Activated T-helper 17 cell treated with anti-CD3 and anti-CD28 coated beads, Interleukin-2, amount 50 U/mL, for 72 hours (primary cell): ENCODE results near the gene CORO2A. TPM values are rescaled to one million over a fixed set of nuclear protein-coding genes. Genes with fewer than 3 reads are reported as not detected.
"Not testable (repeated sequence)": the region's sequence is repeated elsewhere in the genome, so short reads cannot be mapped to it uniquely, and the experiment has no call there.

Source experiments
- ATAC-seq: fragments of 150-1000 bp; cut with Tn5 transposase; replicated peaks from 2 replicates; pipeline ENCODE4 v1.10.0; 2021; ENCODE audit warnings: mild to moderate bottlenecking, moderate library complexity
- H3K27ac Mint-ChIP-seq: one replicate; pipeline ENCODE4 v1.8.0; 2022; ENCODE audit warnings: mixed read lengths
- H3K27me3 Mint-ChIP-seq: one replicate; pipeline ENCODE4 v1.8.0; 2022; ENCODE audit warnings: mixed read lengths
- H3K36me3 Mint-ChIP-seq: one replicate; pipeline ENCODE4 v1.8.0; 2022; ENCODE audit warnings: low read depth, mild to moderate bottlenecking, mixed read lengths
- H3K4me1 Mint-ChIP-seq: one replicate; pipeline ENCODE4 v1.8.0; 2022; ENCODE audit warnings: mixed read lengths
- H3K4me3 Mint-ChIP-seq: one replicate; pipeline ENCODE4 v1.8.0; 2022; ENCODE audit warnings: mild to moderate bottlenecking, mixed read lengths
- H3K9me3 Mint-ChIP-seq: one replicate; pipeline ENCODE4 v1.8.0; 2022; ENCODE audit warnings: mixed read lengths
- total RNA-seq, 2 donors: library from RNA; stranded (reverse); gene quantifications; one replicate each; pipeline ENCODE4 v1.2.3, GENCODE V29; 2022

The CORO2A gene
- total RNA-seq, 2 donors from 2014 or later = 9.9 to 18.2 TPM

GRCh38 chr9:98101416-98101815 is 91.0 kb downstream of the CORO2A start:
- H3K36me3 Mint-ChIP-seq = peaks cover 63% of the 10 kb centered on the region
- peak overlapping the region; percentile 81 for H3K27ac Mint-ChIP-seq
- no peak for ATAC-seq
- H3K9me3 Mint-ChIP-seq = no peaks in the 10 kb centered on the region
- H3K4me3 Mint-ChIP-seq = peak overlapping the region; percentile 83
- no peaks in the 10 kb centered on the region for H3K27me3 Mint-ChIP-seq
- H3K4me1 Mint-ChIP-seq = peaks cover 52% of the 10 kb centered on the region

- Mint-ChIP-seq H3K36me3 (peaks cover 60% of the 10 kb centered on the region), H3K27me3 (no peaks in the 10 kb centered on the region), H3K4me1 (peaks cover 47% of the 10 kb centered on the region), H3K9me3 (no peaks in the 10 kb centered on the region), H3K27ac (peak overlapping the region; percentile 95), H3K4me3 (peak overlapping the region; percentile 83)
- ATAC-seq = no peak
Observed at GRCh38 chr9:98100456-98100855, 92.0 kb downstream of the CORO2A start.

DNA sequence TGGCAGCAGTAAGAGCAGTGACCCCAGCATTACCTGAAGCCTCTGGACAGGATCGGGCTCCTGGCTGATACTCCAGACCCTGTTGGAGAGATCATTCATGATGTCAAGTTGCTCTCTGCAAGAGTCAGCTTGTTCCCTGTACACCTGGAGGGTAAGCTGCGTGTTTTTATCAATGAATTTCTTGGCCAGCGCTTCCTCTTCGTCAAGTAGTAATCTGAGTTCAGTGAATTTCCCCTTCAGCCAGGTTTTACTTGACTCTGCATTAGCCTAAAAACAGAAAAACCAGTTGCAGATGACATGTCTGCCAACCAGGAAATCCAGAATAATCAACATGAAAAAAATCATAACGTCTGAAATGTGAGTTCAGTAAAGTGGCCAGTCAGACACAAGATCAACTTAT is 92.5 kb downstream of the CORO2A start:
- Mint-ChIP-seq H3K36me3 (peaks cover 62% of the 10 kb centered on the region), H3K4me1 (peaks cover 45% of the 10 kb centered on the region), H3K4me3 (peak overlapping the region; percentile 83), H3K9me3 (no peaks in the 10 kb centered on the region), H3K27me3 (no peaks in the 10 kb centered on the region), H3K27ac (peak overlapping the region; percentile 95)
- ATAC-seq = no peak

DNA sequence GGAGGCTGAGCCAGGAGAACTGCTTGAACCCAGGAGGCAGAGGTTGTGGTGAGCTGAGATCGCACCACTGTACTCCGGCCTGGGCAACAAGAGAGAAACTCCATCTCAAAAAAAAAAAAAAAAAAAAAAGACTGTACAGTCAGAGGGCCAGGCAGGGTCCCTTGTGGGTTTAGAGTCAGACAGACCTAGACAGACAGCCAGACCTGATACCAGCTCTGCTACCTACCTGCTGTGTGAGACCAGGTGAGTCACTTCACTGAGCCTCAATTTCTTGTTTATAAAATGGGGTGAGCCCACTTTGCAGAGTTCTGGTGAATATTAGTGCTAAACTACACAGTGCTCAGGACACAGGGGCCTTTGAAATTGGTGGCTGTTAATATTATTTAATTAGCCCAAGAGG is 93.1 kb downstream of the CORO2A start:
- no peaks in the 10 kb centered on the region for H3K27me3 Mint-ChIP-seq
- H3K27ac Mint-ChIP-seq = peak overlapping the region; percentile 95
- peaks cover 63% of the 10 kb centered on the region for H3K36me3 Mint-ChIP-seq
- no peaks in the 10 kb centered on the region for H3K9me3 Mint-ChIP-seq
- H3K4me1 Mint-ChIP-seq = peaks cover 43% of the 10 kb centered on the region
- no peak for ATAC-seq
- H3K4me3 Mint-ChIP-seq = peak overlapping the region; percentile 83

DNA sequence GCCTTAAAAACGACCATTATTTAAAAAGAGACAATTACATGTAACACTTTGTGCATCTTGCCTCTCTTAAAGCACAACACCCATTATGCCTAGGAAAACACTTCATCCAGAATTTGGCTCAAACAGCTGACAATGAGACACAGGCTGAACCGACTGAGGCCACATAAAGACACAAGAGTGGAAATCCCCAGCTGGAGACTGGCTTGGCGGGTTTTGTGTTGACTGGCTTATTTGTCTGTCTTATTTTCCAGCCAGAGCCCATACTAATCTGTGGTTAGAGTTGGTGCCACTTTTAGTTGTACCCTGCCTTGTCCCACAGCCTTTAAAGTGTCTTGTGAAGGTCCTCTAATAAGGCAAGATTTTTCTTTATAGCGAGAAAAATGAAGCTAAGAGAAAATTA is 94.6 kb downstream of the CORO2A start:
- Mint-ChIP-seq H3K27me3 (no peaks in the 10 kb centered on the region), H3K9me3 (no peaks in the 10 kb centered on the region), H3K4me3 (peak overlapping the region; percentile 83), H3K36me3 (peaks cover 69% of the 10 kb centered on the region), H3K4me1 (peaks cover 42% of the 10 kb centered on the region), H3K27ac (peak overlapping the region; percentile 91)
- peak; percentile 64 for ATAC-seq

- no peak for ATAC-seq
- Mint-ChIP-seq H3K9me3 (no peaks in the 10 kb centered on the region), H3K27ac (peak overlapping the region; percentile 91), H3K4me3 (no peak overlapping the region), H3K27me3 (no peaks in the 10 kb centered on the region), H3K4me1 (peaks cover 39% of the 10 kb centered on the region), H3K36me3 (peaks cover 79% of the 10 kb centered on the region)
Observed at GRCh38 chr9:98096091-98096490, 96.3 kb downstream of the CORO2A start.

GRCh38 chr9:98095401-98095800 is 97.0 kb downstream of the CORO2A start:
- Mint-ChIP-seq H3K27me3 (no peaks in the 10 kb centered on the region), H3K36me3 (peaks cover 86% of the 10 kb centered on the region), H3K4me1 (peaks cover 38% of the 10 kb centered on the region), H3K27ac (peak overlapping the region; percentile 91), H3K4me3 (no peak overlapping the region), H3K9me3 (no peaks in the 10 kb centered on the region)
- no peak for ATAC-seq

DNA sequence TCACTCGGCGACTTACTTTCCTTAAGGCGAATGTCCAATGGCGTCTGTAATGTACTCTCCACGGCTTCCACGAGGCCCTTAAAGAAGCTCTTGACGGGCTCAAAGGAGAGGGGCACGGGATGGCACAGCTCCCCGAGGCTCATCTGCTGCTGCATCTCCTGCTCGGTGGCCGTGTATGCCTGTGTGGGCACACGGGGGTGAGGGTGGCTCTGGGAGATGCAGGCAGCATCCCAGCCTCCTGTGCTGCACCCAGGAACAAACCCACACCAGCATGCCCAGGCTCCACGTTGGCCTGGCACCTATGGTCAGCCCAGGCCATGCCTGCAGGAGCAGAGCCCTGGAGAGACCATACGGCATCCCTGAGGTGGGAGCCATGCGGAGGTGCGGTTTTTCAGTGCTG is 97.6 kb downstream of the CORO2A start:
- peaks cover 87% of the 10 kb centered on the region for H3K36me3 Mint-ChIP-seq
- H3K27me3 Mint-ChIP-seq = no peaks in the 10 kb centered on the region
- ATAC-seq = no peak
- peak overlapping the region; percentile 91 for H3K27ac Mint-ChIP-seq
- H3K9me3 Mint-ChIP-seq = no peaks in the 10 kb centered on the region
- peaks cover 33% of the 10 kb centered on the region for H3K4me1 Mint-ChIP-seq
- no peak overlapping the region for H3K4me3 Mint-ChIP-seq

DNA sequence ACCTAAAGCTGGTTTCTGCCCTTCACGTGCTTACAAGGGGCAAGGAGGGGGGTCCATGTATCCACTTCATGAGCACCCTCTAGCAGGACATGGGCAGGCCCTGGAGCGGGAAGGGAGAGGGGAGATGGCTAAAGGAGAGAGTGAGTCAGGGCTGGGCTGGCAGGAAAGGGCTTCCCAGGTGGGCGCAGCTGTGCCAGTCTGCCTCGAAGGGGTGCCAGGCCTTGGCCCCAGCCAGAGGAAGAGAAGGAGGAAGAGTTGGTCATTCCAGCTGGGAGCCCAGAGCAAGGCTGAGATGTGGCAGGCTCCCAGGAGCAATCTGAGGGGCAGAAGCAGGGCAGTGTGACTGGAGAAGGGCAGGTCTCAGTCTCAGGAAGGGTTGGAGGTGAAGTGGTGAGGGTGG is 98.1 kb downstream of the CORO2A start:
- no peaks in the 10 kb centered on the region for H3K27me3 Mint-ChIP-seq
- H3K4me3 Mint-ChIP-seq = no peak overlapping the region
- H3K36me3 Mint-ChIP-seq = peaks cover 87% of the 10 kb centered on the region
- H3K4me1 Mint-ChIP-seq = peaks cover 34% of the 10 kb centered on the region
- no peaks in the 10 kb centered on the region for H3K9me3 Mint-ChIP-seq
- peak overlapping the region; percentile 91 for H3K27ac Mint-ChIP-seq
- no peak for ATAC-seq

DNA sequence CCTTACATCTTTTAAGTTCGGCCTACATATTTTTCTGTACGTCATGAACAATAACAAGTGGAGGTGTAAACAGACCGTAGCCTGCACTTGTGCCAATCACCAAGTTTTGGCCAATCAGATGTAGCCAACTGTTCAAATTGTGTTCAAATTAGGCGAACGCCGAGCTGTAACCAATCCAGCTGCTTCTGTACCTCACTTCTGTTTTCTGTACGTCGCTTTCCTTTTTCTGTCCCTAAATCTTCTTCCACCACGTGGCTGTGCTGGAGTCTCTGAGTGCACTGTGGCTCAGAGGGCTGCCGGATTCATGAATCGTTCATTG is 99.9 kb downstream of the CORO2A start:
- no peak for ATAC-seq
- peaks cover 85% of the 10 kb centered on the region for H3K36me3 Mint-ChIP-seq
- H3K9me3 Mint-ChIP-seq = no peaks in the 10 kb centered on the region
- no peaks in the 10 kb centered on the region for H3K27me3 Mint-ChIP-seq
- H3K27ac Mint-ChIP-seq = peak overlapping the region; percentile 77
- no peak overlapping the region for H3K4me3 Mint-ChIP-seq
- peaks cover 29% of the 10 kb centered on the region for H3K4me1 Mint-ChIP-seq

DNA sequence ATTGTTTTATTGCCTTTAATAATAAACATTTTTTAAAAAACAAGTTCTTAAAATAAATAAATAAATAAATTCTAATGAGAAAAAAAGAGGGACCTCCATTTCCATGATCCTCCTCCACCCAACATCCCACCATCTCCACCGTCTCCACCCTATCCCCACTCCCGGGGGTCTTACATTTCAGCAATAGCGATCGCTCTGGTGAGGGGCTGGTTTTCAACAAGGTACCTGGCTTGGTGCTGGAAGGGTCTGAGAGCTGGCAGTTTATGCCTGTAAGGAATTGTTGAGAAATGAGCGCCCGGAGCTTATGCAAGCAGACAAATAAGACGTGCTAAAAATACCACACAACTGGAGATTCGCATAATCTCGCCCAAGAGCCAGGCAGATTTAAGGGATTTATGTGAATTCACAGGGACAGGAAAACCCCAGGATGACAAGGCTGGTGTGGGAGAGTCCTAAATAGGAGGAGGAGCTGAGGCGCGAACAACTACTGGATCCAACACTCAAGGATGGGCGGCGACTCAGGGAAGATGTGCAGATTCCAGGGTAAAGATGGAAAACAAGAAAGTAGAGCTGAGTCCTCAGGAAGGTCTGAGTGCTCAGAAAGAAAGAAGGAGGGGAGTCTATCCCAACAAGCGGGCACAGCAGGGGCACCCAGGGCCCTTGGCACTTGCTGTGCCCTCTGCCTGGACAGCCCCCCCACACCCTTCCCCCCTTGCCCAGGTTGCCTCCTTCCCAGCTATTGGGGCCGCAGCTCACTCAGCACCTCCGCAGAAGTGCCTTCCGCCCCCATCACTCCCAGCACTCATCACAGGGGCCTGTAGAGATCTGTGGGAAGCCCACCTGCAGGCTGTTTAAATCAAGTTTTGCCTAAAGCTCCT is 100.5 kb downstream of the CORO2A start:
- H3K27ac Mint-ChIP-seq = peak overlapping the region; percentile 77
- H3K27me3 Mint-ChIP-seq = no peaks in the 10 kb centered on the region
- no peak for ATAC-seq
- H3K36me3 Mint-ChIP-seq = peaks cover 84% of the 10 kb centered on the region
- H3K4me3 Mint-ChIP-seq = no peak overlapping the region
- H3K4me1 Mint-ChIP-seq = peaks cover 25% of the 10 kb centered on the region
- H3K9me3 Mint-ChIP-seq = no peaks in the 10 kb centered on the region

- peaks cover 27% of the 10 kb centered on the region for H3K4me1 Mint-ChIP-seq
- H3K27ac Mint-ChIP-seq, H3K9me3 Mint-ChIP-seq, H3K27me3 Mint-ChIP-seq, H3K4me3 Mint-ChIP-seq, ATAC-seq: not testable (repeated sequence)
- H3K36me3 Mint-ChIP-seq = peaks cover 87% of the 10 kb centered on the region
Observed at GRCh38 chr9:98090674-98091073, 101.8 kb downstream of the CORO2A start.

- Mint-ChIP-seq H3K4me3 (peak overlapping the region; percentile 47), H3K4me1 (peaks cover 25% of the 10 kb centered on the region), H3K9me3 (no peaks in the 10 kb centered on the region), H3K27ac (peak overlapping the region; percentile 90), H3K36me3 (peaks cover 92% of the 10 kb centered on the region), H3K27me3 (no peaks in the 10 kb centered on the region)
- peak; percentile 63 for ATAC-seq
Observed at GRCh38 chr9:98087420-98088354, 104.8 kb downstream of the CORO2A start.

DNA sequence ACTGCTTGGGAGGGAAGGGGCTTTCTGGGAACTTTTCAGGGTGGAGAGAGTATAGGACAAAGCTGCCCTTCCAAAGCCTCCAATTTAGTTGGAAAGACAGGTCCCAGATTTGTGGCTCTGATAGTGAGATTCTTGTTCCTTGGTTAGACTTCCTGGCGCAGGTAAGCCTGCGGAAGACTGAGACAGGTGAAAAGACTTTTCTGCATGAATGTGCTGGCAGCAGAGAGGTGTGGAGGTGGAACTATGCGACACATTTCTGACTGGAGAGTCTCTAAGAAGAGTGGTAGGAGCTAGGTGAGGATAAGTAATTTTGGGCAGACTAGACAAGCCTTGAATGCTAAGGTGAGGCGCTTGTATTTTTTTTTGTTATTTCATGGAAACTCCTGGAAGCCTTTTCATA is 106.0 kb downstream of the CORO2A start:
- Mint-ChIP-seq H3K4me3 (peak overlapping the region; percentile 47), H3K36me3 (peaks cover 92% of the 10 kb centered on the region), H3K27me3 (no peaks in the 10 kb centered on the region), H3K27ac (peak overlapping the region; percentile 90), H3K9me3 (no peaks in the 10 kb centered on the region), H3K4me1 (peaks cover 35% of the 10 kb centered on the region)
- ATAC-seq = no peak

GRCh38 chr9:98085944-98086343 is 106.5 kb downstream of the CORO2A start:
- peaks cover 93% of the 10 kb centered on the region for H3K36me3 Mint-ChIP-seq
- H3K9me3 Mint-ChIP-seq = no peaks in the 10 kb centered on the region
- H3K4me1 Mint-ChIP-seq = peaks cover 38% of the 10 kb centered on the region
- no peaks in the 10 kb centered on the region for H3K27me3 Mint-ChIP-seq
- ATAC-seq = peak; percentile 6
- peak overlapping the region; percentile 47 for H3K4me3 Mint-ChIP-seq
- H3K27ac Mint-ChIP-seq = peak overlapping the region; percentile 90
